ENCODE results near the gene FBXW11. TPM values are rescaled to one million over a fixed set of nuclear protein-coding genes. Genes with fewer than 3 reads are reported as not detected.

Gene FBXW11
- total and polyA plus RNA-seq, 2 of the 8 experiments (the other 6 are each of a cell fraction or from before 2014, with no cell fraction given): 45.0 to 75.6 TPM

DNA sequence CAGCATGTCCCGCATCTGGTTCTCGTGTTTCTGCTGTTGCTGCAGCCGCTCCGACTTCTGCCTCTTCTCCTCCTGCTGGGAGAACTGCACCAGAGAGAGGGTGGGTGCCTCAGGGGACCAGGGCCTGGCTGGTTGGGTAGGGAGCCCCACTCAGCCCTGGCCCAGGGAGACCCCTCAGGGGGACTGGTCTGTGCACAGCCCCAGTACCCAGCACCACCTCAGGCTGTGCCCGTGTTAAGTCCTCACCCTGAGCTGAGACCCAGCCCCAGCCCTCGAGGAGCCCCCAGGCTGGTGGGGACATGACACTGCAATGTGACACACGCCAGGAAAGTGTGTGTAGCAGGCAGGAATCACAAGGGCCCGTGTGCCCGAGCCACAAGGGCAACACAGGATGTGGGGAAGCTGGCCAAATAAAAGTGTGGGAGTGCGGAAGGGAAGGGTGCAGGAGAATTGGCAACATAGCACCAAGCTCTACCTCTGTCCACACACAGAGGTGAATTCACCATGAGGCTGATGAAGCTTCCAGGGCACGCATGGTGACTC, 48.2 kb upstream of the FBXW11 start (continued):
- TF ChIP-seq CTBP2 (IDR thresholded peaks at IDR 0.05; ENCODE audit: borderline replicate concordance, insufficient read depth, insufficient read length, low read length) (no peak), RXRA (IDR thresholded peaks at IDR 0.05; ENCODE audit: insufficient read depth, low read depth, low read length) (no peak), SRF (IDR thresholded peaks at IDR 0.05; ENCODE audit: low read depth, low read length) (no peak), SP4 (IDR thresholded peaks at IDR 0.05; ENCODE audit: low read length) (no peak), CREB1 (IDR thresholded peaks at IDR 0.05) (no peak), BRCA1 (IDR thresholded peaks at IDR 0.05; ENCODE audit: low read depth, low read length) (no peak), SAP30 (IDR thresholded peaks at IDR 0.05; ENCODE audit: insufficient read depth, insufficient replicate concordance, low read length) (no peak)

Data from H1 (cell line).